HG03521 (cell line): ENCODE measurements around the gene LCN10.
"Not testable (repeated sequence)": the region's sequence is repeated elsewhere in the genome, so short reads cannot be mapped to it uniquely, and the experiment has no call there.

ENCODE experiments used
- ATAC-seq: cut with Tn5 transposase; IDR thresholded peaks from one replicate; pipeline ENCODE4 v1.9.1; 2021; ENCODE audit warnings: mild to moderate bottlenecking, moderate library complexity; ENCODE audit not compliant: unreplicated experiment

LCN10 gene

DNA sequence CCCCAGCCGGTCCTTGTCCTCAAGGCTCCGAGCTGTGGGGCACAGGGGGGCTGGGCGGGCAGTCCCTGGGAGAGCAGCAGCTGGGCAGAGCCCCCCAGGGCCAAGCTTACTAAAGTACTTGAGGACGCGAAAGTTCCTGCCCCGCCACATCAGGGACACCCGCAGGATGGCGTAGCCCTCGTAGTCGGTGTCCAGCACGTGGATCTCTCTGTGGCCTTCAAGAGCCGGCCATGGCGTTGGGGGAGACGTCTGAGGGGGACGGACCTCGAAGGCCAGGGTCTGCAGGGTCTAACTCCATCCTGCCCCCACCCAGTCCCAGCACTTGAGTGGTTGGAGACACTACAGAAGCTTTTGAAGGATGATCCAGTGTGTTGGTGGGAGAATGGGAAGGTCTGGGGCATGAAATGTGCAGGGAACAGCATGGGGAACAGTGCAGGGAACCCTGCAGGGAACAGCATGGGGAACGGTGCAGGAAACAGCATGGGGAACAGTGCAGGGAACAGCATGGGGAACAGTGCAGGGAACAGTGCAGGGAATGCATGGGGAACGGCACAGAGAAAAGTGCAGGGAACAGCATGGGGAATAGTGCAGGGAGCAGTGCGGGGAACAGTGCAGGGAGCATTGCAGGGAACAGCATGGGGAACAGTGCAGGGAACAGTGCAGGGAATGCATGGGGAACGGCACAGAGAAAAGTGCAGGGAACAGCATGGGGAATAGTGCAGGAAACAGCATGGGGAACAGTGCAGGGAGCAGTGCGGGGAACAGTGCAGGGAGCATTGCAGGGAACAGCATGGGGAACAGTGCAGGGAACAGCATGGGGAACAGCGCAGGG is 12.8 kb upstream of the LCN10 start:
- not testable (repeated sequence) for ATAC-seq

DNA sequence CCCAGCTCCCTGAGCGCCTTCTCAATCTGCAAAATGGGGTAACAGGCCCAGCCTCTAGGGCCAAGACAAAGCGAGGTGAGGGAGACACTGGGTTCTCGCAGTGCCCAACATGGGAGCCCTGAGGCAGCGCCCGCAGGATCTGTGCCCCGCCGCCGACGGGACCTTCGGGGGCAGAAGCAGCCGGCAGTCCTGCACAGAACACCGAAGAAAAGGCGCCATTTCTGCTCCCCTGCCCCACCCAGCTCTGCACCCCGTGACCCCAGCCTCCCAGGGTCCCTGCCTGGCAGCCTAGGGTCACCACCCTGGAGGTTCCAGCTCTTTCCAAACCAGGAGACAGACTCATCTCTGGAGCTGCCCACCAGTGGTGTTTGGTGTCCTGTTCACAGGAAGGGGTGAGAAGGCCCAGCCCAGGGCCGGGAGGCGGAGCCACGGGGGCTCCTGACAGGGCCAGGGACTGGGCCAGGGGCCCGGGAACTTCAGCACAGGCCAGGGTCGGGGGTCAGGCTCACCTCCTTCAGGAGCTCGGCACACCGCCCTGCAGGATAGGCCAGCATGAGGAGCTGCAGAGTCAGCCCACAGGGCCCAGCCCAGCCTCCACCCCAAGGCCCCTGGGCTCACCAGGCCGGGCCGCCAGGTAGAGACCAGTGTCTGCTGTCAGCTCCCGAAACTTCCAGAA is 12.0 kb upstream of the LCN10 start:
- no peak for ATAC-seq

DNA sequence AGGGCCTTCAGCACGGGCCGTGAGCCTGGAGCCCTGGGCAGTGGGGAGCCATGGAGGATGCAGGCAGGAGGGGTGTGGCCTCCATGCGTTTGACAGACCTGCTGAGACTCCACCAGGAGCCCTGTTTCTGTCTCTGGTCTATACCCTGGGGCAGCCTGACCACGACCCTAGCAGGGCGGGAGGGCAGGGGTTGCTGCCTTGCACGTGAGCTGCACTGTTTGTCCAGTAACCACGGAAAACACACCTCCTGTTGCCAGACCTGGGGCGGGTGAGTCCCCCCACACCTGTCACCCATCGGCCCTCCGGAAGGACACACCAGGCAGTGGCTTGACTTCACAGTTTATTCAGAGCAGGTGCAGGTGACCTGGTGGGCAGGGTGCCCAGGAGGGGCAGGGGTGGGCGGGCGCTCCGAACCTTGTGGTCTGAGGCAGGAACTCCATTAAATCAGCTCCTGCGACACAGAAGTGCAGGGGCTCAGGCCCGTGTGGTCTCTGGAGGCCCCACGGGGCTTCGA is 11.4 kb upstream of the LCN10 start:
- no peak for ATAC-seq

DNA sequence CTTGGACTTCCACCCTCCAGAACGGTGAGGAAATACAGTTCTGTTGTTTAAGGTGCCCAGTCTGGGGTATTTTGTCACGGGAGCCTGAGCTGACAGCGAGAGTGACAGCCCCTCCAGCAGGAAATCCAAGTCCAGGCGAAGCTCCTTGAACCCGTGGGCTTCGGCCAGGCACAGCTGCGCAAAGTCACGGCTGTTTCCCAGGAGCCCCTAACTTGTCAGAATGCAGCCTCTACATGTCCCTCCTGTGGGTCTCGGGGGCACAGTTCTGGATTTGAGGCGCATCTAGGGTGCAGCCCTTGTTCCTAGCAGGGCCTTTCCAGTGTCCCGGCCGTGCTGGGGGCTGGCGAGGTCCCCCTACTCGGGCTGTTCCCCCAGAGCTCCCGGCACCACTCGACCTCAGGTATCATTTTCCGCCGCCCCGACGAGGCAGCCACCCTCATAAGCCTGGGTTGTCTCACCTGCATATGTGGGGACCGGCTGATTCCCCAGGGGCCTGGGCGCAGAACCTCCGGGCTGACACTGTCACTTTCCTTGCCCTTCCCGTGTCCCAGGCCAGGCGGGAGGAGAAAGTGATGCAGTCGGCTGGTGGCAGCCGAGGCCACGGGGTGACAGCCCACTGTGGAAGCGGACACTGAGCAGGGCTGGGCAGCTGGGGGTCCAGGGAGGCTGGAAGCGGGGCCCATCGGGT is 10.8 kb upstream of the LCN10 start:
- ATAC-seq = no peak

DNA sequence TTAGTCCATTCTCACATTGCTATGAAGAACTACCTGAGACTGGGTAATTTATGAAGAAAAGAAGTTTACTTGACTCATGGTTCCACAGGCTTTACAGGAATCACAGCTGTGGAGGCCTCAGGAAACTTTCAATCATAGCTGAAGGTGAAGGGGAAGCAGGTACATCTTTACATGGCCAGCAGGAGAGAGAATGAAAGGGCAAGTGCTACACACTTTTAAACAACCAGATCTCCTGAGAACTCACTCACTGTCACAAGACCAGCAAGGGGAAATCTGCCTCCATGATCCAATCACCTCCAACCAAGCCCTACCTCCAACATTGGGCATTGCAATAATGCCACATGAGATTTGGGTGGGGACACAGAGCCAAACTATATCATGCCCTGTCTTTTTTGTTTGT is 9.1 kb upstream of the LCN10 start:
- ATAC-seq = no peak

GRCh38 chr9:136751244-136751643 is 8.5 kb upstream of the LCN10 start:
- ATAC-seq = no peak

GRCh38 chr9:136750526-136750925 is 7.8 kb upstream of the LCN10 start:
- no peak for ATAC-seq

GRCh38 chr9:136748666-136749611 is 6.2 kb upstream of the LCN10 start:
- ATAC-seq = no peak

GRCh38 chr9:136748201-136748600 is 5.5 kb upstream of the LCN10 start, which contains the start of gene LCN6:
TSS of gene LCN6 (minus strand) at chr9:136748525. CDS start at chr9:136748483, 42 bp downstream.
- ATAC-seq = no peak

DNA sequence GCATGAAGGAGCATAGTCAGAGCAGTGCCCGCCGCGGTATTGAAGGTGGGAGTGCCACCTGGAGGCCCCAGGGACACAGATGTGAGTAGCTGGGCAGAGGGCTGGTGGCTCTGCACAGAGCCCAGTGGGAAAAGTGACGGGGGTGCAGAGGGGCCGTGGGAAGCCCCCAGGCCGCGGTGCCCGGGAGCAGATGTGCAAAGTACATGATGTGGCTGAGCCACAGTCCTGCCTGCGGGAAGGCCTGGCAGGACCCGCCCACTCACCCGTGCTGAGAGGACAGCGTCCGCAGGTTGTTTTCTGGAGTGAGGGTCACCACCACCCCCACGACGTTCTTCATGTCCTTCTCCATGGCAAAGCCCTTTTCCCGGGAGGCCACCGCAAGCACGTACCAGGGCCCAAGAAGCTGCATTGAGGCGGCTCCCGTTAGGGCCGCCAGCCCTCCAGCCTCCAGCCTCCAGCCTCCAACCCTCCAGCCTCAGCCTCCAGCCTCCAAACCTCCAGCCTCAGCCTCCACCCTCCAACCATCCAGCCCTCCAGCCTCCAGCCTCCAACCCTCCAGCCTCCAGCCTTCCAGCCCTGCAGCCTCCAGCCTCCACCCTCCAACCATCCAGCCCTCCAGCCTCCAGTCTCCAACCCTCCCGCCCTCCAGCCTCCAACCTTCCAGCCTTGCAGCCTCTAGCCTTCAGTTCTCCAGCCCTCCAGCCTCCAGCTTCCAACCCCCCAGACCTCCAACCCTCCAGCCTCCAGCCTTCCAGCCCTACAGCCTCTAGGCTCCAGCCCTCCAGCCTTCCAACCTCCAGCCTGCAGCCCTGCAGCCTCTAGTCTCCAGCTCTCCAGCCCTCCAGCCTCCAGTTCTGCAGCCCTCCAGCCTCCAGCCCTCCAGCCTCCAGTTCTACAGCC is 4.7 kb upstream of the LCN10 start:
- no peak for ATAC-seq

DNA sequence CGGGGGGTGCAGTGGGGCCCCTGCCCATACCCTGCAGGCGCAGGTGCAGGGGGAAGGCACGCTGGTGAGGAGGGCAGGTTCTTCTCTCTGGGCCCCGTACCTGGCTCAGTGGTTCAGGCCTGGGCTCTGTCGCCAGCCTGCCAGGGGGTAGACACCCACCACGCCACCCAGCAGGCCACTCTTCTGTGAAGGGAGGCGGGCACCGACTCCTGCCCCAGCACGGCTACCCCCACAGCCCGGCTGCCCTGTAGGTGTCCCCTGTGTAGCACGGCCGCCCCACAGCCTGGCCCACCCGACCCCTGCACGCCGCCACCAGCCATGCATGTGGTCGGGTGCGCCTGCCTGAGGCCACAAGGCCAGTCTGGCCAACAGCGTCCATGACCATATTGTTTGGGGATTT is 3.9 kb upstream of the LCN10 start:
- ATAC-seq = no peak

DNA sequence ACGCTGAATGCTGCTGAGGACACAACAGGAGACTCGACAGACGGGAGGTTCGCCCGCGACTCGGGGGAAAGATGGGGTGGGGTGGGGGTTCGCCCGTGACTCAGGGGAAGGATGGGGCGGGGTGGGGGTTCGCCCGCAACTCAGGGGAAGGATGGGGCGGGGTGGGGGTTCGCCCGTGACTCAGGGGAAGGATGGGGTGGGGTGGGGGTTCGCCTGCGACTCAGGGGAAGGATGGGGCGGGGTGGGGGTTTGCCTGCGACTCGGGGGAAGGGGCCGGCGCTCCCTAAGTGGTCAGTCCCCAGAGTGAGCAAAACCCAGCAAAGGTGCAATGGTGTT is 3.4 kb upstream of the LCN10 start:
- ATAC-seq = no peak

DNA sequence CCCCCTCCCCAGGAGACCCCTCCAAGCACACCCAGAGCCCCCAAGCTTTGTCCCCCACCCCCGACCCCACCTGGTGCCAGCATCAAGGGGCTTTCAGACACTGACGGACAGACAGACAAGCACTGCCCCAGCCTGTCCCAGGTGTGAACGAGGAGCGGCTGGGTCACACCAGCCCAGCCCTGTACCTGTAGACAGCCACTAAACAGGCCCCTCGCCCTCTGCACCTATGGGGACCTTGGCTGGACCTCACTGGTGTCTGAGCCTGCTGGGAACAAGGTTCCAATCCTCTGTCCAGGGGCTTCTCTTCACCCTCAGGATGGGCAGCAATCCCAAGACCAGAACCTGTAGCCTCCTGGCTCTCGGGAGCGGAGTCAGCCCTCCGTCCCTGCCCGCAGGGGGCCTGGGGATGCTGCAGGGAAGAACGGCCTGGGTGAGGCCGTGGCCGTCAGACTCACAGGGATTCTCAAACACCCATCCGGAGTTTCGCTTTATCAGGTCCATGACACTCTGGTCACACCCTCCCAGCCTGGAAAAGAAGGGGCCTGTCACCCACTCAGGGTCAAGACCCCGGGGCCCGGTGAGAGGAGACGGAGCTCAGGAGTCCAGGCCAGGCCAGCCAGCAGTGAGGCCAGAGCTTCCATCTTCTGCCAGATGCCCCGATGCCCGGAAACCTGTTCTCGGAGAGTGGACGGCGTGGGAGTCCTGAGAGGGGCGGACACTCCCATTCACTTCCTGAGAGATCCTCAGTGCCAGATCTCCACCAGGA is 2.8 kb upstream of the LCN10 start:
- no peak for ATAC-seq

DNA sequence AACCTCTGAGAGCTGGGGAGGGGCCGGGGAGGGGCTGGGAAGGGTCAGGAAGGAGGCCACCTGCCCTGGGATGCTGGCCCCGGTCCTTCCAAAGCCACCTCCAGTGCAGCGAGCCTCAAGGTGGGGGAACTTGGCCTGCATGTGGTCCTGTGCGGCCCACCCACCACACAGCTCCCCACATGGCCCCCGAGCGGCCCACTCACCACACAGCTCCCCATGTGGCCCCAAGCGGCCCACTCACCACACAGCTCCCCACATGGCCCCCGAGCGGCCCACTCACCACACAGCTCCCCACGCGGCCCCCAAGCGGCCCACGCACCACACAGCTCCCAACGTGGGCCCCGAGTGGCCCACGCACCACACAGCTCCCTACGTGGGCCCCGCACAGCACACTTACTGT is 2.0 kb upstream of the LCN10 start:
- no peak for ATAC-seq

DNA sequence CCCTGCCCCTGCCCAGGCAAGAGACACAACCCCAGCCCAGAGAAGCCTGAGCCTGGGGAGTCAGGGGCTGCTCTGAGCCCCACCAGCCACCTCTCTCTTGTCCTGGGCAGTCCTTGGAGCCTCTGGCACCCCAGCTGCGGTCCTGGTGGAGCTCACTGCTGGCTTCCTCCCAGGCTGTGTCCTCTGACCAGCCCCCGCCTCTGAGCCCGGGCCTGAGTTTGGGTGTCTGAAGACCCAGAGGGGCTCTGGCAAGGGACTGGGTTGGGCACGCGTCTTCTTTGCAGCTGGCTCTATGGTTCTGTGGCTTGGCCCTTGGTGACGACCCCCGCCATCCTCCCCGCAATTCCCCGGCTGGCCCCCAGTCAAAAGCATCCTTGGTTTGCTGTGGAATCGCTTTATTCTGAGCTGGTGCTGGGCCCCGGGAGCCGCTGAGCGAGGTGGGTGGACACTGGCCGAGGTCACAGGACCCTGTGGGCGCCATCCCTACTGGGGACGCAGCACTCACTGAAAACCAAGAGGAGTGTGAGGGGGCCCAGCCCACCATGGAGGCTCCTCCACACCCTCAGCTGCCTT is 985 bp upstream of the LCN10 start:
- no peak for ATAC-seq

- no peak for ATAC-seq
Observed at GRCh38 chr9:136741883-136742571, 713 bp downstream of the LCN10 start.

DNA sequence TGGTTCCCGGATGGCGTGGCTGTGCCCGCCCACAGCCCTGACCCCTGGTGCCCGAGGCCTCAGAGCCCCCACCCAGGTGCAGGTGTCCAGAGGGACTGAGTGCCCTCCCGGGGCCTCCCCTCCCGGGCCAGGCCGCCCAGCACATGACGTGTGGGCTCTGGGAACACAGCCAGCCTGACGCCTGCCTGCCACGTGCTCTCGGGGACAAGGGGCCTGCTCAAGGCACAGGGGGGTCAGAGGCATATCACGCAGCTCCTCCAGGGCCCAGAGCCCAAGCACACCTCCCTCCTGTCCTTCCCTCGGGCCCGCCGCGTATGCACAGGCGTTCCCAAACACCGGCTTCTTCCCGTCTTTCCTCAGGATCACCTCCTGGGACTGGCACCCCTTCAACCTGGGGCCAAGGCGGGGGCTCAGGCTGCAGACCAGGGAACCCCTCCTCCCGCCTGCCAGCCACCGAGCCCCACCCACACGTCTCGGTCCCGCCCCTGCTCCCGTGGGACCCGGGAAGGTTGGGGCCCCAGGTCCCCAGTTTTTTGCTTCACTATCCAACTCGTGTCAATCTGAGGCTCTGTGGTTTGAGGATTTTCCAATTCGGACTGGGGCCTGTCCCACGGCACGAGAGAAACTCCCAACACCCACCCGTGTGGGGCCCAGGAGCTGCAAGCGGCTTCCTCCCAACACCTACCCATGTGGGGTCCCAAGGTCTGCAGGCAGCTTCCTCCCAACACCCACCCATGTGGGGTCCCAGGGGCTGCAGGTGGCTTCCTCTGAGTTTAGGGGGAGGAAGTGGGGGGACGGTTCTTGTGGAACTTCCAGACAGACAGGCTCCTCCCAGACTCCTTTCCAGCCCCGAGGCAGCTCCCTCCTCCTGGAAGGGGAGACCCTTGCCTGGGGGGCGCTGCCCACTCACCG is 1.5 kb downstream of the LCN10 start:
- no peak for ATAC-seq
